ENCODE data around the gene CLC. TPM values are rescaled to one million over a fixed set of nuclear protein-coding genes. Genes with fewer than 3 reads are reported as not detected.
"Not testable (repeated sequence)": the region's sequence is repeated elsewhere in the genome, so short reads cannot be mapped to it uniquely, and the experiment has no call there.

Gene CLC
- total RNA-seq, 1 donor from 2014 or later = not detected

DNA sequence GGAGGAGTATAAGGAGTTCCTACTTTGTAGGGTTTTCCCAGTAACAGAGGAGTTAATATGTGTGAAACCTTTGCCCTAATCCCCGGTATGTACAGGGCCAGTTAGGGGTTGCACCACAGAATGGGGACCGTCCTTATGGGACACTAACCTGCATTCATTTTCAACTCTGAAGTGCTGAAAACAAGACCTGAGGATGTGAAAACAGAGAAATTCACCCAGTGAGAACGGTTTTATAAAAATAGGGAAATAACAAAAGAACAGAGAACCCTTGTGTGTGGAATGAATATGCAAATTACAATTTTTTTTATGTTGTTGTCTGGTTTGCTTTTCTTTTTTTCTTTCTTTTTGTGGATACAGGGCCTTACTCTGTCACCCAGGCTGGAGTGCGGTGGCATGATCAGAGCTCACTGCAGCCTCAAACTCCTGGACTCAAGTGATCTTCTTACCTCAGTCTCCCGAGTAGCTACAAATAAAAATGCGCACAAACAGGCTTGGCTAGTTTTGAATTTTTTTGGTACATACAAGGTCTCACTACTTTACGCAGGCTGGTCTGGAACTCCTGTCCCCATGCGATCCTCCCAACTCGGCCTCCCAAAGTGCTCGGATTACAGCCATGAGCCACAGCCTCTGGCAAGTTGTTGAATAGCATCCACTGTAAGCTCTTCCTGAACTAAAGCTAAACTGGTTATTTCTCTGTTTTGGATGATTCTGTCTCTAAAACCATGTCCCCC lies 10.6 kb downstream of the CLC start:
- no peak for DNase-seq (ENCODE audit: low spot score)
- H3K9me3 ChIP-seq (ENCODE audit: low read depth) = no peaks in the 10 kb centered on the region
- H3K4me2 ChIP-seq = no peak overlapping the region
- H3K36me3 ChIP-seq = no peaks in the 10 kb centered on the region
- Mint-ChIP-seq H3K4me1 (no peaks in the 10 kb centered on the region), H3K4me3 (no peak overlapping the region), H3K27me3 (ENCODE audit: insufficient read depth, low read depth) (peaks cover 5% of the 10 kb centered on the region), H3K27ac (no peak overlapping the region), H3K9me3 (no peaks in the 10 kb centered on the region), H3K36me3 (no peaks in the 10 kb centered on the region)
- H3K4me1 ChIP-seq = no peaks in the 10 kb centered on the region
- H3K27ac ChIP-seq = no peak overlapping the region
- H3K27me3 ChIP-seq = peaks cover 10% of the 10 kb centered on the region
- H3K4me3 ChIP-seq = no peak overlapping the region
- no peak for TF ChIP-seq EZH2phosphoT487 (IDR thresholded peaks at IDR 0.05)
- TF ChIP-seq EZH2 (IDR thresholded peaks at IDR 0.05) = no peak
- TF ChIP-seq, protein P1, sequence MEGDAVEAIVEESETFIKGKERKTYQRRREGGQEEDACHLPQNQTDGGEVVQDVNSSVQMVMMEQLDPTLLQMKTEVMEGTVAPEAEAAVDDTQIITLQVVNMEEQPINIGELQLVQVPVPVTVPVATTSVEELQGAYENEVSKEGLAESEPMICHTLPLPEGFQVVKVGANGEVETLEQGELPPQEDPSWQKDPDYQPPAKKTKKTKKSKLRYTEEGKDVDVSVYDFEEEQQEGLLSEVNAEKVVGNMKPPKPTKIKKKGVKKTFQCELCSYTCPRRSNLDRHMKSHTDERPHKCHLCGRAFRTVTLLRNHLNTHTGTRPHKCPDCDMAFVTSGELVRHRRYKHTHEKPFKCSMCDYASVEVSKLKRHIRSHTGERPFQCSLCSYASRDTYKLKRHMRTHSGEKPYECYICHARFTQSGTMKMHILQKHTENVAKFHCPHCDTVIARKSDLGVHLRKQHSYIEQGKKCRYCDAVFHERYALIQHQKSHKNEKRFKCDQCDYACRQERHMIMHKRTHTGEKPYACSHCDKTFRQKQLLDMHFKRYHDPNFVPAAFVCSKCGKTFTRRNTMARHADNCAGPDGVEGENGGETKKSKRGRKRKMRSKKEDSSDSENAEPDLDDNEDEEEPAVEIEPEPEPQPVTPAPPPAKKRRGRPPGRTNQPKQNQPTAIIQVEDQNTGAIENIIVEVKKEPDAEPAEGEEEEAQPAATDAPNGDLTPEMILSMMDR (IDR thresholded peaks at IDR 0.05) = no peak
- no peaks in the 10 kb centered on the region for H3F3A ChIP-seq (ENCODE audit: low read depth)
- H3K79me2 ChIP-seq (ENCODE audit: low read depth) = no peaks in the 10 kb centered on the region
- no peaks in the 10 kb centered on the region for H4K20me1 ChIP-seq (ENCODE audit: low read depth)
- no peak overlapping the region for H2AFZ ChIP-seq (replicated peaks)
- H3K9ac ChIP-seq = no peak overlapping the region

DNA sequence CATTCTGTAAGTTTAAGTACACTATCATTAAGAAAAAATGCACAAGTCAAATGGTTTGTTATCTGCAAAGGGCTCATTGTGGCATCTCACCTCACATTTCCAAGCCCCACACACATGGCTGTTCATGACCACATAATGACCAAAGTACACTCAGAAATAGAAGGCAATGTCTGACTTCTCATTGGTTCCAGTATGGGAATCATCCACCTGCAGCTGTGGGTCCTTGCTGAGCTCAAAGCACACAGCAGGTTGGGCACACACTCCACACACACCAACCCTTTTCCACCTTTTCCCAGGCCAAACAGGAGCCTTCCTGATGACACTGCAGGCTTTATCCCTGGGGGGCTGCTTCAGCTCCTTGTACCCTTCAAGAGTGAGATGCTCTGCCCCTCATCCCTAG lies 11.8 kb downstream of the CLC start:
- no peaks in the 10 kb centered on the region for H4K20me1 ChIP-seq (ENCODE audit: low read depth)
- no peaks in the 10 kb centered on the region for H3K36me3 Mint-ChIP-seq
- no peak overlapping the region for H3K27ac ChIP-seq
- no peak overlapping the region for H3K27ac Mint-ChIP-seq
- H3F3A ChIP-seq (ENCODE audit: low read depth) = no peaks in the 10 kb centered on the region
- no peaks in the 10 kb centered on the region for H3K79me2 ChIP-seq (ENCODE audit: low read depth)
- no peaks in the 10 kb centered on the region for H3K9me3 Mint-ChIP-seq
- no peaks in the 10 kb centered on the region for H3K9me3 ChIP-seq (ENCODE audit: low read depth)
- no peaks in the 10 kb centered on the region for H3K4me1 Mint-ChIP-seq
- H3K27me3 ChIP-seq = peaks cover 14% of the 10 kb centered on the region
- no peaks in the 10 kb centered on the region for H3K4me1 ChIP-seq
- H2AFZ ChIP-seq (replicated peaks) = no peak overlapping the region
- no peak overlapping the region for H3K4me2 ChIP-seq
- TF ChIP-seq EZH2phosphoT487 (IDR thresholded peaks at IDR 0.05) (no peak), EZH2 (IDR thresholded peaks at IDR 0.05) (no peak)
- TF ChIP-seq, protein P1 (IDR thresholded peaks at IDR 0.05) = no peak
- no peaks in the 10 kb centered on the region for H3K36me3 ChIP-seq
- no peak overlapping the region for H3K4me3 ChIP-seq
- no peak for DNase-seq (ENCODE audit: low spot score)
- H3K27me3 Mint-ChIP-seq (ENCODE audit: insufficient read depth, low read depth) = peaks cover 5% of the 10 kb centered on the region
- no peak overlapping the region for H3K9ac ChIP-seq
- no peak overlapping the region for H3K4me3 Mint-ChIP-seq

DNA sequence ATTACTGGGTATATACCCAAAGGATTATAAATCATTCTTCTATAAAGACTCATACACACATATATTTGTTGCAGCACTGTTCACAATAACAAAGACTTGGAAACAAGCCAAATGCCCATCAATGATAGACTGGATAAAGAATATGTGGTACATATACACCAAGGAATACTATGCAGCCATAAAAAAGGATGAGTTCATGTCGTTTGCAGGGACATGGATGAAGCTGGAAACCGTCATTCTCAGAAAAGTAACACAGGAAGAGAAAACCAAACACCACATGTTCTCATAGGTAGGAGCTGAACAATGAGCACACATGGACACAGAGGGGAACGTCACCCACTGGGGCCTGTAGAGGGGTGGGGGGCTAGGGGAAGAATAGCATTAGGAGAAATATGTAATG lies 17.7 kb downstream of the CLC start:
- H3K27ac ChIP-seq; H3K36me3 ChIP-seq; H3F3A ChIP-seq (ENCODE audit: low read depth); H3K27ac Mint-ChIP-seq; H3K4me3 ChIP-seq; H3K4me3 Mint-ChIP-seq; H3K9me3 ChIP-seq (ENCODE audit: low read depth); DNase-seq (ENCODE audit: low spot score); H3K36me3 Mint-ChIP-seq; H3K9me3 Mint-ChIP-seq; H3K4me1 Mint-ChIP-seq; H3K79me2 ChIP-seq (ENCODE audit: low read depth); H3K9ac ChIP-seq; H4K20me1 ChIP-seq (ENCODE audit: low read depth); H3K4me2 ChIP-seq; H3K4me1 ChIP-seq; H2AFZ ChIP-seq (replicated peaks): not testable (repeated sequence)
- peaks cover 14% of the 10 kb centered on the region for H3K27me3 ChIP-seq
- peaks cover 12% of the 10 kb centered on the region for H3K27me3 Mint-ChIP-seq (ENCODE audit: insufficient read depth, low read depth)

DNA sequence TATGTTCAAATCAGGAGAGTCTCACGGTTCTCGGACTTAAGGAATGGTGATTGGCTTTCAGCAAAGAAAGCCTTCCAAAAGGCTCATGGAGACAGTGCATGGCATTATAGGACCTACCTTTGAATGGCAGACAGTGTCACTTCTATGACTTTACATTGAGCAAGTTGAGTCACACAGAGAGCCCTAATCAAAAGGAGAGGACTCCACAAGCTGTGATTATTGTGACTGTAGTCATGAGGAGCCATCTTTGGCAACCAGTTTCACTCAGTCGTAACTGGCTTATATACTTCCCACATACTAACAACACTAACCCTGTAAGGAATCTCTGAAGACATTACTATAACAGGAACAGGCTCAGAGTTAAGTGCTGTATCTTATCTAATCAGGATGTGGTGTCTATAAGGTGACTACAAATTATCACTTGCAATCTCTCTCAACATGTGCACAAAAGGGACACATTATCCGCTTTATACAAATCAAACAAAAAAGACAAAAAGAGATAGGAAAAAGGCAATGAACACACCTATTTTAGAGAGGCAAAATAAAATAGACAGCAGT lies 27.4 kb downstream of the CLC start:
- Histone ChIP-seq H3K9ac (no peak overlapping the region), H3K27ac (no peak overlapping the region), H3K27me3 (no peaks in the 10 kb centered on the region), H4K20me1 (ENCODE audit: low read depth) (no peaks in the 10 kb centered on the region), H3K79me2 (ENCODE audit: low read depth) (no peaks in the 10 kb centered on the region), H3K36me3 (no peaks in the 10 kb centered on the region), H3F3A (ENCODE audit: low read depth) (no peaks in the 10 kb centered on the region), H3K9me3 (ENCODE audit: low read depth) (no peaks in the 10 kb centered on the region), H3K4me2 (no peak overlapping the region), H3K4me1 (no peaks in the 10 kb centered on the region), H3K4me3 (no peak overlapping the region), H2AFZ (replicated peaks) (no peak overlapping the region)
- TF ChIP-seq, protein P1 (IDR thresholded peaks at IDR 0.05) = no peak
- TF ChIP-seq EZH2phosphoT487 (IDR thresholded peaks at IDR 0.05) = no peak
- no peak for TF ChIP-seq EZH2 (IDR thresholded peaks at IDR 0.05)
- peaks cover 3% of the 10 kb centered on the region for H3K9me3 Mint-ChIP-seq
- H3K36me3 Mint-ChIP-seq = no peaks in the 10 kb centered on the region
- H3K27me3 Mint-ChIP-seq (ENCODE audit: insufficient read depth, low read depth) = peaks cover 6% of the 10 kb centered on the region
- no peaks in the 10 kb centered on the region for H3K4me1 Mint-ChIP-seq
- no peak overlapping the region for H3K27ac Mint-ChIP-seq
- DNase-seq (ENCODE audit: low spot score) = no peak
- H3K4me3 Mint-ChIP-seq = no peak overlapping the region
